HS-27A (cell line): ENCODE results near the gene UNC13A.

Source experiments
- DNase-seq: peaks from one replicate; pipeline ENCODE4 v3.0.0-alpha.2; 2012; ENCODE audit warnings: low read depth, missing footprints

The UNC13A gene

DNA sequence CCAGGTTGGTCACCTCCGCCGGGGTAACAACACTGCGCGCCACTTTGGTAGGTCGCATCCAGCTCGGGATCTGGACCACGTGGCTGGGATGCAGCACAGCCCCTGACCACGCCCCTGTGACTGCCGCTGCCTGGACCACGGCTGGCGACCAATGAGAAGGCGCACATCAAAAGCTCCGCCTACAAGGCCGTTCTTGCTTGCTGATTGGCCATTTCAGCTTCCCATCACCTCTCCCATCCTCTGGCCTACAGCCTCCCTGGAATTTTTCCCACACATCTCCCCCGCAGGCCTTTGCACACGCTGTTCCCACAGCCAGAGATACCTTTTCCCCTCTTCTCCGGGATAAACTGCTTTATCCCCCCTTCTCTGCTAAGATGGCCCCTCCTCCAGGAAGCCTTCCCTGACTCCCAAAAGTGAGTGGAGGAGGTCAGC lies 18.6 kb upstream of the UNC13A start:
- no peak for DNase-seq

DNA sequence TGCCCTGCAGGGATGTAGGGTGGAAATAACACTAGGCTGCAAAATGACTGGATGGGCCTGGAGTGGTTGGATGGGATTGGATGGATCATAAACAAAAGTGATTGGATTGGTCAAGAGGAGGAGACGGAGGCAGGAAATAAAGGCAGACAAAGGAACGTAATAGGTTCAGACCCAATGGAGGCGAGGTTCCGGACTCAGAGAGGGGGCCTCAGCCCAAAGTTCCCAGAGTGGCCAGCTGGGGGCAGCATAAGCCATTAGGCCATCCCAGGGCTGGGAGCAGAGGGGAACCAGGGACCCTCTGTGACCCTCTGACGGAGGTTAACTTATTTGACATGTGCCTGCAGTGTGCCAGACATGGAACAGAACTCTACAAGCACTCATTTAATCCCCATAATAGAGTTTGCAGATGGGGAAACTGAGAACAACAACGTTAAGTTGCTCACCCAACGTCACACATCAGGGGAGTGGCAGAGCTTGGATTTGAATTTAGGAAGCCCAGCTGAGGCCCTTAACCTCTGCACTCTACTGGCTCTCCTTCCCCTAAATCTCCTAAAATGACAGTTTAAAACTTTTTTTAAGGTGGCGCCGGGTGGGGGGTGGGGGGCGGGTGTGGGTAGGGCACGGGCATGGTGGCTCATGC lies 15.8 kb upstream of the UNC13A start:
- no peak for DNase-seq

GRCh38 chr19:17695198-17695597 lies 7.0 kb upstream of the UNC13A start:
- DNase-seq = no peak

DNA sequence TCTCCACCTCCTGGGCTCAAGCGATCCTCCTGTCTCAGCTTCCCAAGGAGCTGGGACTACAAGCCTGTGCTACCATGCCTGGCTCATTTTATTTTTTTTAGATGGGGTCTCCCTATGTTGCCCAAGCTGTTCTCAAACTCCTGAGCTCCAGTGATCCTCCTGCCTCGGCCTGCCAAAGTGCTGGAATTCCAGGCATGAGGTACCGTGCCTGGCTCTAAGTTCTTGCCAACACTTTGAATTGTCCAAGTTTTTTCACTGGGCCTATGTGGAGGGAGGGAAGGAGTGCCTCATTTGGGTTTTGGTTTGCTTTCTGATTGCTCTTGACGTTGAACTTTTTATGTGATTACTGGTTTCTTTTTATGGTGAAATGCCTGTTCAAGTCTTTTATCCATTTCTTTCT lies 4.4 kb upstream of the UNC13A start:
- DNase-seq = no peak

- no peak for DNase-seq
These were observed 870 bp upstream of the UNC13A start for GRCh38 chr19:17688853-17689595.

- DNase-seq = no peak
These were observed 855 bp downstream of the UNC13A start for GRCh38 chr19:17687141-17687856.

DNA sequence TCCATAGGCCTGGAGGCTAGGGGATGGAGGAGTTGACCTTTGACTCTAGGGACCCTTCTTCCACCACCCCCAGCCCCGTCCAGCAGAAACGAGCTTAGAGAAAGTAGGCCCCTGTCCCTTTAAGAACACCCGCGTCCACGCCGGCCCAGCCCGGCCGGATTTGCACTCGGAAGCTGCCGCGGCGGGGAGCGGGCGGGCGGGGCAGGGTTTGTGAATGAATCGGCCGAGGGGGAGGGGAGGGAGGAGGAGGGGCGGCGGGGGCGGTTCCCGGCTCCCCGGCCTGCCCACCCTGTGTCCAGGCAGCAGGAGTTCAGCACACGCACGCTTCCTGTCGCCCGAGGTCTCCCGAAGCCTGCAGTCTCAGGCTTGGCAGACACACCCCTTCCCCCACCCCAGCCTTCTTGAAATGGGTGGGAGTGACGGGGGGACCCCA lies 1.5 kb downstream of the UNC13A start:
- no peak for DNase-seq

GRCh38 chr19:17686023-17686521 lies 2.1 kb downstream of the UNC13A start:
- DNase-seq = no peak

GRCh38 chr19:17685451-17686022 lies 2.6 kb downstream of the UNC13A start:
- DNase-seq = no peak

DNA sequence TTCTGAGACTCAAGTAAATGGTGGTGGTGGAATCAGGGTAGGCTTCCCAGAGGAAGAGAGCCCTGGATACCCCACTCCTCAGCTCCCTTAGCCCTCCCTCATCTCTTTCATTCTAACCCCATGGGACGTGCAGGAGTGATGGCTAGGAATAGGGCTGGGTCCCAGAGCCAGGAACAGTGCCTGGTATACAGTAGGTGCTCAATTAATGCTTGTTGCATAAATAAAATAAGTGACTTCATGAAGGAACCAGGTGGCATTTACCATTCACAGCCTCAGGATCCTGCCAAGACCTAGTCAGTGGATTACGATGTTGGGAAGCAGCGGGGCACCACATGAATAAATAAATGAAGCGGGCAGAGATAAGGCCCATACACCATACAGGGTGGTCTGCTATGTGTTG lies 3.9 kb downstream of the UNC13A start:
- DNase-seq = no peak

DNA sequence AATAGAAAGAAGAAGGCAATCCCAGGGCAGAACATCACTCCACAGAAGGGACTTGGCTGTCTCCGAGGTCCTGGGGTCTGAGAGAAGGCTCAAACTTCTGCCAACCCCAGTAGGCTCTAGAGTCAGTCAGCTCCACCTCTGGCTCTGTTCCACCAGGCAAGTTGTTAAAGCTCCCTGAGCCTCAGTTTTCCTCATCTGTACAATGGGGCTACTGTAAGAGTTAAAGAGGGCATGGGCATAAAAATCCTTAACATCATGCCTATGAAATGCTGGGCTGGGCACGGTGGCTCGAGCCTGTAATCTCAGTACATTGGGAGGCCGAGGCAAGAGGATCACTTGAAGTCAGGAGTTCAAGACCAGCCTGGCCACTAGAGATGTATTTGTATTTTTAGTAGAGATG lies 5.1 kb downstream of the UNC13A start:
- DNase-seq = no peak

GRCh38 chr19:17682273-17682672 lies 5.9 kb downstream of the UNC13A start:
- DNase-seq = no peak

DNA sequence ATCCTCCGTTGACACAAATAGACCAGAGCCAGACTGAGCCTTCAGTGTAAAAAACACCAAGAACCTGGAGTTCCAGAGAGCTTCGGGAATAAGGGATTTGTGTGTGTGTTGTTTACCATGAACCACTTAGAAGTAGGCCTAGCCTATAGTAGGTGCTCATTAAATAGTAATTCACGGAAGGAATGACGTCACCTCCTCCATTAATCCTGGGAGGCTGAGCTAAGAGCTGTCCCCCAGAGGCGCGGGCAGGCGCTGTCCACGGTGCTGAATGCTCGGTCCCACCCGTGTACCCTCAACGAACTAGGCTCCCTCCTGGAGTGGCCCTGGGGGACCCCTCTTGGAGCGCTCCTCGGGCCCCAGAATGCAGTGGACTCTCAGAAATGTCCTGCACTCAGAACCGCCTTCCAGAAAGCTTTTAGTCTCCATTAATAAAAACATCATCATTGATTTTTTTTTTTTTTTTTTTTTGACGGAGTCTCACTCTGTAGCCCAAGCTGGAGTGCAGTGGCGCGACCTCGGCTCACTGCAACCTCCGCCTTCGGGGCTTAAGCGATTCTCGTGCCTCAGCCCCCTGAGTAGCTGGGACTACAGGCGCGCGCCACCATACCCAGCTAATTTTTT lies 6.5 kb downstream of the UNC13A start:
- no peak for DNase-seq

DNA sequence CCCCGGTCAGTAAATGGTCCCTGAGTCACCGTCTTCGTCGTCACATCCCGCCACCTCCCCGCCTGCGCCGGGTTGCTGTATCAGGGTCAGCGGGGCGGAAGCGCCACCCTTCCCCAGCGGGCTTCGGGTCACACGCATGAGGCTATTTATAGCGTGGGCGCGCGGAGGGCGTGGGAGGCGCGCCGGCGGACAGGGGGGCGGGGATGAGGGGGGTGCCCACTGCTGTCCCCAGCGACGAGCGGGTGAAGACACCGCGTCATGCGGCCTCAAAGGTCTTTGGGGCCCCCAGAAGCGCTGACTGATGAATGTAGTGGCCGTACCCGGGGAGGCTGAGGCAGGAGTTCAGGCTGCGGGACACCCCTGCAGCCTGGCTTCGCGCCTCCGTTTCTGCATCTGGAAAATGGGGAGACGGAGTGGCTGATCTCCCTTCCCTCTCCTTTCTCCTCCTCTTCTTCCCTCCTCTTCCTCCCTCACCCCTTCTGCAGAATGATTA lies 7.9 kb downstream of the UNC13A start:
- peak; percentile 41 for DNase-seq

DNA sequence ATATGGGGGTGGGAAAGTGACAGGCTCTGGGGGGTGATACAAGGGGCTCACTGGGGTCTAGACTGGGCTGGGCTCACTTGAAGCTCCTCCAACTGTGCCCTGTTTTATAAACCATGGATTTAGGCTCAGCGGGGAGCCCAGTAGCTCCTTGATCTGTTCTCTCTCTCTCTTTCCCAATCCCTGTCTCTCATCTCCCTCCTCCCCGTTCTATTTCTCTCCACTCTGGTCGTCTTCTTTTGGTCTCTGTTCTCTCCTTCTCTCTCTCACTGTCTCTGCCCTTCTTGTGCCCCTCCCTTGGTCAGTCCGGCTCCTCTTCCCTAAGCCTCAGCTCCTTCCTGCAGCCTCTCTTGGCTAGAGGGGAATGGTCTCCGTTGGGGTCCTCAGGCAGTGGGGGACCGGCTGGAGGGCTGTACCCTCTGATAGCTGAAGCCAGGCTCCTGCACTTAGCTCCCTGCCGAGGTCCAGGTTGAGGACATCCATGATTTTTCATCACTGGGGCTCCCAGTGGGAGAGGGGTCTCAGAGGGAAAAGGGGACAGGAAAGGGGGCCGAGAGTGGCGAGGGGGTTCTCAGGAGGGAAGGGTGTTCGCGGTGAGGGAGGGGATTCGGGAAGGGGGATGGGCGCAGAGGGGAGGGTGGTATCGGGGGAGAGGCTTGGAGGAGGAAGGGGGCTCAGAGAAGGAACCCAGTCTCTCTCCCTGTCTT lies 8.5 kb downstream of the UNC13A start:
- no peak for DNase-seq

DNA sequence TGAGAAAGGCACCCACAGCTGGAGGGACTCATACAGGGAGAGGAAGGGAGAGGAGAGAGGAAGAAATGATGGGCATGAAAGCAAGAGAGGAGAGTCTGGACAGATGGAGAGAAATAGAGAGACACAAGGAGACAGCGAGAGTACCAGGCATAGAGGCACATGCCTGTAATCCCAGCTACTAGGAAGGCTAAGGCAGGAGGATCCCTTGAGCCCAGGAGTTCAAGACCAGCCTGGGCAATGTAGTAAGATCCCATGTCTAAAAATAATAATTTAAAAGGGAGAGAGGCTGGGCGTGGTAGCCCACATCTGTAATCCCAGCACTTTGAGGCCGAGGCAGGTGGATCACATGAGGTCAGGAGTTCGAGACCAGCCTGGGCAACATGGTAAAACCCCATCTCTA lies 9.3 kb downstream of the UNC13A start:
- no peak for DNase-seq

- DNase-seq = no peak
These were observed 11.2 kb downstream of the UNC13A start for GRCh38 chr19:17677002-17677401.

- DNase-seq = no peak
These were observed 11.9 kb downstream of the UNC13A start for GRCh38 chr19:17676295-17676694.

GRCh38 chr19:17673937-17674799 lies 14.0 kb downstream of the UNC13A start:
- no peak for DNase-seq

- no peak for DNase-seq
These were observed 16.2 kb downstream of the UNC13A start for GRCh38 chr19:17671906-17672305.
